ENCODE measurements around the gene EFS.
A peak's percentile ranks its signal among the peaks of the same experiment; 100 is the strongest.

GRCh38 chr14:23365036-23365731, at the start of gene EFS:
- no peak for TF ChIP-seq CTCF (IDR thresholded peaks at IDR 0.05; ENCODE audit: control extremely low read depth in 1 of 3, insufficient read depth in 1 of 3, low read depth in 1 of 3, low read length in 3 of 3)
- TF ChIP-seq HDAC6 (IDR thresholded peaks at IDR 0.05; ENCODE audit: low read depth, low read length) = no peak
- TF ChIP-seq TAF1 (IDR thresholded peaks at IDR 0.05; ENCODE audit: low read depth, low read length) = 0 out of 2 replicates have a peak, but pooled peaks have one; percentile 6
- no peak for TF ChIP-seq POLR2A (IDR thresholded peaks at IDR 0.05; ENCODE audit: control extremely low read depth in 1 of 2, low read depth in 2 of 2, low read length in 2 of 2)
- TF ChIP-seq RFX5 (IDR thresholded peaks at IDR 0.05; ENCODE audit: borderline replicate concordance, low read depth, low read length) = no peak
- 0 out of 2 replicates have a peak, but pooled peaks have one; percentile 11 for TF ChIP-seq GABPA (IDR thresholded peaks at IDR 0.05; ENCODE audit: borderline replicate concordance, insufficient read depth, low read length)
- no peak for TF ChIP-seq EZH2 (IDR thresholded peaks at IDR 0.05; ENCODE audit: low read depth, low read length, severe bottlenecking)
- no peak for TF ChIP-seq ATF3 (IDR thresholded peaks at IDR 0.05; ENCODE audit: insufficient read depth, low read depth, low read length)
- TF ChIP-seq RNF2 (IDR thresholded peaks at IDR 0.05; ENCODE audit: borderline replicate concordance, low read depth, low read length, missing control alignments, poor library complexity, severe bottlenecking) = peak; percentile 62
- no peak for TF ChIP-seq NANOG (IDR thresholded peaks at IDR 0.05; ENCODE audit: insufficient read depth, low read depth, low read length, poor library complexity, severe bottlenecking)
- no peak for TF ChIP-seq TEAD4 (IDR thresholded peaks at IDR 0.05; ENCODE audit: low read depth, low read length)
- no peak for TF ChIP-seq RAD21 (IDR thresholded peaks at IDR 0.05 in 1 of 2, conservative IDR thresholded peaks at IDR 0.05 in 1 of 2; ENCODE audit: low read depth in 2 of 2, low read length in 2 of 2)
- TF ChIP-seq MAX (IDR thresholded peaks at IDR 0.05) = no peak
- no peak for TF ChIP-seq CEBPB (IDR thresholded peaks at IDR 0.05; ENCODE audit: low read depth, low read length)
